Adrenal gland (tissue), 5 donors: ENCODE measurements around the gene NLRP4.

Source experiments
- CTCF ChIP-seq, 6 experiments: fragments of 450-650 bp in 4 of 6; fragments of 200-600 bp in 2 of 6; sonication (generic) in 1 of 6; IDR thresholded peaks; 1 replicate in 5 of 6; 2 replicates in 1 of 6; pipeline versions ENCODE4 v1.5.1 to v1.8.0; 2016 to 2021; ENCODE audit warnings: antibody characterized with exemption in 6 of 6, mild to moderate bottlenecking in 2 of 6, moderate library complexity in 1 of 6
- POLR2A ChIP-seq, 2 donors: fragments of 450-650 bp; IDR thresholded peaks; one replicate each; pipeline ENCODE4 v1.6.1; 2017; ENCODE audit warnings: antibody characterized with exemption in 2 of 2, mild to moderate bottlenecking in 2 of 2, moderate library complexity in 1 of 2
- donor health status: DM: no; HTN: no; CAD: no.

GRCh38 chr19:55930996-55931515 lies 94.7 kb downstream of the NLRP4 start:
- no peak for TF ChIP-seq POLR2A (IDR thresholded peaks at IDR 0.05)
- TF ChIP-seq CTCF (IDR thresholded peaks at IDR 0.05): no peak
